GM12874 (cell line): ENCODE measurements around the gene JMJD1C.

Source experiments
- TF ChIP-seq, protein P1 (sequence below): IDR thresholded peaks from 2 replicates; pipeline ENCODE4 v1.5.1; 2011; ENCODE audit warnings: low read depth, mild to moderate bottlenecking, control low read depth, low read length, moderate library complexity; ENCODE audit not compliant: insufficient read depth

The JMJD1C gene

DNA sequence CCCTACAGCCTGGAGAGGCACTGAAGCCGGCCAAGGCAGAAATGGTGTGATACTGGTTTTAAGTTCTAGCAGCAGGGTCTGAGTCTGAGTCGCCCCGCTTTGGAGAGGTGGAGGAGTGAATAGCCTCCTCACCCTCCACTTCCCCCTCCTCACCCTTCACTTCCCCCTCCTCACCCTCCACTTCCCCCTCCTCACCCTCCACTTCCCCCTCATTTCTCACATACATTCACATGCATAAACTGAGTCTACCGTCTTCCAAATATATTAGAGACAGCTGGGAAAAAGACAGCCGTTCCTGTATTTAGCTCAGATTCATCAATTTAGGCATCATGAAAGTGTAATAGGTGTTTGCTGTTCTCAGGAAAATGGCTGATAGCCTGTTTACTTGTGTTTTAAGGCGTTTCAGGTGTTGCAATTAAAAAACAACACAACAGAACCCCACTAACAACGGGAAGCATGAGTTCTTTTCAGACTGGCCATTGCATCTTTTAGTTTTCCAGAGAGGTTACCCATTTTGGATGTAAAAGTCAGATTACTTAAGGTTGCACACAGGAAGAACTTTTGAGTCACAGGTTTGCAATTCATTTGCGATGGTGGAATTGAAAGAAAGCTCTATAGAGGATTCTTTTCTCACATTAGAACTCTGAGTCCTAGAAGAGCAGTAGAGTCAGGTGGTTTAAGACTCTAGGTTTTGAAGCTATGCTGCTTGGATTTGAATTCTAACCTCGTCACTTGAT is 331.8 kb downstream of the JMJD1C start:
- TF ChIP-seq, protein P1, sequence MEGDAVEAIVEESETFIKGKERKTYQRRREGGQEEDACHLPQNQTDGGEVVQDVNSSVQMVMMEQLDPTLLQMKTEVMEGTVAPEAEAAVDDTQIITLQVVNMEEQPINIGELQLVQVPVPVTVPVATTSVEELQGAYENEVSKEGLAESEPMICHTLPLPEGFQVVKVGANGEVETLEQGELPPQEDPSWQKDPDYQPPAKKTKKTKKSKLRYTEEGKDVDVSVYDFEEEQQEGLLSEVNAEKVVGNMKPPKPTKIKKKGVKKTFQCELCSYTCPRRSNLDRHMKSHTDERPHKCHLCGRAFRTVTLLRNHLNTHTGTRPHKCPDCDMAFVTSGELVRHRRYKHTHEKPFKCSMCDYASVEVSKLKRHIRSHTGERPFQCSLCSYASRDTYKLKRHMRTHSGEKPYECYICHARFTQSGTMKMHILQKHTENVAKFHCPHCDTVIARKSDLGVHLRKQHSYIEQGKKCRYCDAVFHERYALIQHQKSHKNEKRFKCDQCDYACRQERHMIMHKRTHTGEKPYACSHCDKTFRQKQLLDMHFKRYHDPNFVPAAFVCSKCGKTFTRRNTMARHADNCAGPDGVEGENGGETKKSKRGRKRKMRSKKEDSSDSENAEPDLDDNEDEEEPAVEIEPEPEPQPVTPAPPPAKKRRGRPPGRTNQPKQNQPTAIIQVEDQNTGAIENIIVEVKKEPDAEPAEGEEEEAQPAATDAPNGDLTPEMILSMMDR, result no peak

- TF ChIP-seq, protein P1, result peak; percentile 38; the same call in 1 of the 2 replicates
These were observed 332.5 kb downstream of the JMJD1C start, which contains the start of gene NRBF2 for GRCh38 chr10:63133056-63133820. NRBF2 (plus strand) TSS chr10:63133328; CDS start chr10:63133471, 143 bp downstream.

DNA sequence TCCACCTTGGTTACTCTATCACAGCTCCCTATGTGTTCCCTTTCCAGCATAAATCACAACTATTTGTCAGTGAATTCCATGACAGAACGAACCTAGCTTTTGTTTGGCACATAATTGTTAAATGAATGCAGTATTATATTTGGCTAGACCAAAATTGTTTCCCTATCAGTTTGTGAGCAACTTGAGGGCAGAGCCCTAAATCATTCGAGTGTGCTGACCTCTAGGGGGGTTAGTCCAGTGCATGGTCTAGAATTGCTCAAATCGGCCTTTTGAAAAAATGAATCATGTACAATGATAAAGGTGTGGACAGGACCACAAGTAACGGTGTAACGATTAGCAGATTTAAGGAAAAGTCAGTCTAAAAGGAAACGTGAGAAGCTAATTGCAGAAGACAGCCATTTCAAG is 333.1 kb downstream of the JMJD1C start:
- TF ChIP-seq, protein P1, result no peak

DNA sequence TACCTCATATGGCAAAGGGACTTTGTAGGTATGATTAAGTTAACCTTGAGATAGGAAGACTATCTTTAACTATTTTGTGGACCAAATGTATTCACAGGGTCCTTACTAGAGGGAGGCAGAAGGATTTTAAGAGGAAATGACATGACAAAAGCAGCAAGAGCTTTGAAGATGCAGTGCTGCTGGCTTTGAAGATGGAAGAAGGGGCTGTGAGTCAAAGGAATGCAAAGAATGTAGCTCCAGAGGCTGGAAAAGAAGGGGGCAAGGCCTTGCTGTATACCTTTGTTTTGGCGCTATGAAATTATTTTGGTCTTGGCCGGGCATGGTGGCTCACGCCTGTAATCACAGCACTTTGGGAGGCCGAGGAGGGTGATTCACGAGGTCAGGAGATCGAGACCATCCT is 335.9 kb downstream of the JMJD1C start:
- TF ChIP-seq, protein P1, result no peak

DNA sequence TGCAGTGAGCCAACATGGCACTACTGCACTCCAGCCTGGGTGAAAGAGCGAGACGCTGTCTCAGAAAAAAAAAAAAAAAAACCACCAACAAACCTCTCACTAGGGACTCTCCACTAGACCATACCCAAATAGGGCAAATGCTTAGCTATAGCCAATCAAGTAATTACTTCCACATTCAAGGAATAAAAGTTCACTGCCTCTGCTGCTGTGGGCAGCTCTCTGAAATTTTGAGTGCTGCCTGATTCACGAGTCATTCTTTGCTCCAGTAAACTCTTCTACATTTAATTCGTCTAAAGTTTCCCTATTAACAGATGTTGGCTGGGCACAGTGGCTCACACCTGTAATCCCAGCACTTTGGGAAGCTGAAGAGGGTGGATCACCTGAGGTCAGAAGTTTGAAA is 337.3 kb downstream of the JMJD1C start:
- TF ChIP-seq, protein P1, result no peak

GRCh38 chr10:63125459-63125858 is 340.3 kb downstream of the JMJD1C start:
- TF ChIP-seq, protein P1, result no peak

DNA sequence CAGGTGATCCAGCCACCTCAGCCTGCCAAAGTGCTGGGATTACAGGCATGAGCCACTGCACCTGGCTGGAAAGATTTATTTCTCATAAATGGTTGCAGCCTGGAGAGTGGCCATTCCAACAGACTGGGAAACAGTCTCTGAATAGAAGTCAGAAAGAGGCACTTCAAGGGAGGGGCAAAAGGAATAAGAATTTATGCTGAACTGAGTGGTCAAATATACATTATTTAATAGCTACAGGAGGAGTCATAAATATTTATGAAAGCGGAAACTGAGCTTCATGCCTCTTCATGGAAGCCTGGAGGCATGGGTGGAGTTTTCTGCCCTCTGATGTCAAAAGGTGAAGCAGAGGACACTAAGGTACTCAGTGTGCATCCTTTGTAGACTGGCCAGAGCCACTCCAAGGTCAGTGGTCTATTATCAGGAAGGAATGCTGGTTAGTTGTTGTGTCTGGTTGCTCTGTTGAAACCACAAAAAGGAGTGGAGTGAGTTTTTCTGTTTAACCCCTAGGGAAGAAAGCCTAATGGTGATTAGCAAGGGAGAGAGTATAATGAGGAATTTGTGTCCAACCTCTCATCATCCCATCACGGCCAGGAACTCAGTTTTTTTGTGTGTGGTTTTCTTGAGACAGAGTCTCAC is 341.9 kb downstream of the JMJD1C start:
- TF ChIP-seq, protein P1, result no peak
